ENCODE measurements around the gene USP15. TPM values are rescaled to one million over a fixed set of nuclear protein-coding genes. Genes with fewer than 3 reads are reported as not detected.

The USP15 gene
- 10 to 100 TPM; 55.8 to 90.8 (median 67.2) TPM for total RNA-seq

- peak; percentile 94 to 99 for DNase-seq (ENCODE audit: low spot score in 2 of 2)
- intact Hi-C loops (cut with DNase I; ENCODE audit: low total_unique reads), result no loop called here
- TF ChIP-seq CTCF (IDR thresholded peaks at IDR 0.05) (peak in 1 of 3 donors; percentile 74), POLR2A (IDR thresholded peaks at IDR 0.05) (peak in 1 of 2 donors; percentile 49)
- peak within 1 kb of the TSS; percentile 98 for H3K4me3 ChIP-seq (ENCODE audit: low read depth, poor library complexity, severe bottlenecking)
- WGBS, 2 donors, result 0% methylated on average over 36 to 46 of the region's 61 CpGs
Observed at GRCh38 chr12:62259993-62260732, at the start of gene USP15. USP15 (plus strand) TSS chr12:62260404; CDS start chr12:62260415, 11 bp downstream.

GRCh38 chr12:62210422-62210821, 49.8 kb upstream of the USP15 start:
- no peak for DNase-seq (ENCODE audit: low spot score in 2 of 2)
- no peak overlapping the region for H3K4me3 ChIP-seq (ENCODE audit: low read depth, poor library complexity, severe bottlenecking)
- WGBS, 2 donors, result 28 to 29% methylated on average over 7 of the region's 7 CpGs
- TF ChIP-seq POLR2A (IDR thresholded peaks at IDR 0.05) (no peak), CTCF (IDR thresholded peaks at IDR 0.05) (no peak)
- intact Hi-C loops (cut with DNase I; ENCODE audit: low total_unique reads), result no loop called here

- intact Hi-C loops (cut with DNase I; ENCODE audit: low total_unique reads), result no loop called here
- no peak overlapping the region for H3K4me3 ChIP-seq (ENCODE audit: low read depth, poor library complexity, severe bottlenecking)
Observed at GRCh38 chr12:62211510-62211909, 48.7 kb upstream of the USP15 start.

GRCh38 chr12:62214846-62215245, 45.4 kb upstream of the USP15 start:
- no peak for TF ChIP-seq POLR2A (IDR thresholded peaks at IDR 0.05)
- no peak for TF ChIP-seq CTCF (IDR thresholded peaks at IDR 0.05)
- intact Hi-C loops (cut with DNase I; ENCODE audit: low total_unique reads), result no loop called here
- DNase-seq (ENCODE audit: low spot score in 2 of 2), result no peak
- no peak overlapping the region for H3K4me3 ChIP-seq (ENCODE audit: low read depth, poor library complexity, severe bottlenecking)

More at GRCh38 chr12:62211510-62211909, 48.7 kb upstream of the USP15 start:
- TF ChIP-seq POLR2A (IDR thresholded peaks at IDR 0.05) (no peak), CTCF (IDR thresholded peaks at IDR 0.05) (no peak)
- DNase-seq (ENCODE audit: low spot score in 2 of 2), result no peak
- WGBS, 2 donors, result 73 to 76% methylated on average over 4 of the region's 4 CpGs

- intact Hi-C loops (cut with DNase I; ENCODE audit: low total_unique reads), result no loop called here
- DNase-seq (ENCODE audit: low spot score in 2 of 2), result no peak
- no peak overlapping the region for H3K4me3 ChIP-seq (ENCODE audit: low read depth, poor library complexity, severe bottlenecking)
- no peak for TF ChIP-seq POLR2A (IDR thresholded peaks at IDR 0.05)
- no peak for TF ChIP-seq CTCF (IDR thresholded peaks at IDR 0.05)
- WGBS, 2 donors, result 26 to 27% methylated on average over 2 of the region's 2 CpGs
Observed at GRCh38 chr12:62215506-62215905, 44.7 kb upstream of the USP15 start.

All from lower leg skin (tissue), 4 donors.